ENCODE measurements around the gene PDZD8. TPM values are rescaled to one million over a fixed set of nuclear protein-coding genes. Genes with fewer than 3 reads are reported as not detected.

The PDZD8 gene
- total and polyA plus RNA-seq, 2 experiments from 2014 or later = 14.4 to 20.1 TPM

DNA sequence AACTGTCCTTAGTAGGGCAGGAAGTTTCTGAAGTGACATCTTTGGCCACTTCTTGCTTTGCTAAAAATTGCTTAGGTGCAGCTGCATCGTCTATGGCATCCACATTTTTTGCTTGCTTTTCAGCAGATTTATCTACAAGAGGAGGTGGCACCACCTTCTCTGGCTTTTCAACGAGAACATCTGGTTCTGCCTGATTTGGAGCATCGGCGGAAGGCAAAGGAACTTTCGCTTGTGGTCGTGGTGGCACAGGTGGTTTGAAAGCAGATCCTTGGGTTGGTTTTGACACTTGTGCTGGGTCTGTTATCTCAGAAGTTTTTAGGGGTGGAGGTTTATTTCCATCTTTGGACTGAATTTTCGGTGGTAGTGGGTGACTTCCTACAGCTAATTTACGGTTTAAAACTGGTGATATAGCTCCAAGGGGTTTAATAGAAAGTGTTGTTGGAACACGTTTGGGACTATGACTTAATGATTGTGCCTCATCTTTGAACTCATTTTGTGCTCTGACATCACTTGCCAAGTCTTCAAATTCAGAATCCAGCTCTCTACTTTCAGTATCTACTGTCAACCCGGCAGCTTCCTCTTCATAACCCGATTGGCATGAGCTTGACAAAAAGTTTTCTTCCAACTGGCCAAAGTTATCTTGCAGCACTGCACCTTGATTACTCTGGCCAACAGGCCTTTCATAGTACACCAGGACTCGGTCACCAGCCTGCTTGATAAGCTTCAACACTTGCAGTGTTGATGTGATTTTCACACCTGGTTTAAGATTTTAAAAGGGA lies 90.3 kb downstream of the PDZD8 start:
- H3K27ac ChIP-seq = no peak overlapping the region
- no peaks in the 10 kb centered on the region for H3K9me3 ChIP-seq (ENCODE audit: low read depth)
- no peak overlapping the region for H3K9ac ChIP-seq
- no peaks in the 10 kb centered on the region for H3K27me3 ChIP-seq (replicated peaks; ENCODE audit: insufficient read depth)
- no peak for DNase-seq
- no peak overlapping the region for H2AFZ ChIP-seq
- 97 to 98% methylated on average over 12 of the region's 12 CpGs for WGBS, 2 experiments (ENCODE audit: low coverage in 1 of 2, low lambda C conversion rate in 2 of 2, missing lambda C conversion rate in 2 of 2)
- H3K4me2 ChIP-seq (ENCODE audit: unreplicated experiment) = no peak overlapping the region
- H3F3A ChIP-seq (ENCODE audit: insufficient read depth) = 0 out of 2 replicates have a peak, but pooled peaks cover 4% of the 10 kb centered on the region
- H3K79me2 ChIP-seq (ENCODE audit: insufficient read depth) = no peaks in the 10 kb centered on the region; the same call in 1 of the 2 replicates
- no peak overlapping the region for H3K4me3 ChIP-seq
- no peaks in the 10 kb centered on the region for H3K9me2 ChIP-seq (ENCODE audit: insufficient read depth)
- no peaks in the 10 kb centered on the region for H3K4me1 ChIP-seq (ENCODE audit: insufficient read depth)
- no peak for TF ChIP-seq EZH2phosphoT487 (IDR thresholded peaks at IDR 0.05; ENCODE audit: insufficient read depth, low read depth)
- TF ChIP-seq EZH2 (IDR thresholded peaks at IDR 0.05; ENCODE audit: insufficient read depth, poor library complexity, severe bottlenecking) = no peak
- peaks cover 7% of the 10 kb centered on the region; the same call in 1 of the 2 replicates for H4K20me1 ChIP-seq (ENCODE audit: insufficient read depth)
- peaks cover 32% of the 10 kb centered on the region for H3K36me3 ChIP-seq (ENCODE audit: low read depth)
- in situ Hi-C loops (cut with MboI) = no loop called here

- TF ChIP-seq EZH2phosphoT487 (IDR thresholded peaks at IDR 0.05; ENCODE audit: insufficient read depth, low read depth) = no peak
- TF ChIP-seq EZH2 (IDR thresholded peaks at IDR 0.05; ENCODE audit: insufficient read depth, poor library complexity, severe bottlenecking) = no peak
- no peak overlapping the region for H3K4me2 ChIP-seq (ENCODE audit: unreplicated experiment)
- in situ Hi-C loops (cut with MboI) = no loop called here
- peaks cover 3% of the 10 kb centered on the region; the same call in 1 of the 2 replicates for H4K20me1 ChIP-seq (ENCODE audit: insufficient read depth)
- DNase-seq = no peak
- H3K9me2 ChIP-seq (ENCODE audit: insufficient read depth) = no peaks in the 10 kb centered on the region; the same call in 1 of the 2 replicates
- no peaks in the 10 kb centered on the region for H3K27me3 ChIP-seq (replicated peaks; ENCODE audit: insufficient read depth)
- H3K9ac ChIP-seq = no peak overlapping the region
- WGBS, 2 experiments (ENCODE audit: low coverage in 1 of 2, low lambda C conversion rate in 2 of 2, missing lambda C conversion rate in 2 of 2) = 93 to 98% methylated on average over 2 of the region's 2 CpGs
- no peaks in the 10 kb centered on the region for H3F3A ChIP-seq (ENCODE audit: insufficient read depth)
- H3K36me3 ChIP-seq (ENCODE audit: low read depth) = no peaks in the 10 kb centered on the region; the same call in 1 of the 2 replicates
- no peaks in the 10 kb centered on the region for H3K9me3 ChIP-seq (ENCODE audit: low read depth)
- no peaks in the 10 kb centered on the region for H3K4me1 ChIP-seq (ENCODE audit: insufficient read depth)
- H2AFZ ChIP-seq = no peak overlapping the region
- no peak overlapping the region for H3K4me3 ChIP-seq
- no peak overlapping the region for H3K27ac ChIP-seq
- no peaks in the 10 kb centered on the region for H3K79me2 ChIP-seq (ENCODE audit: insufficient read depth)
Observed at GRCh38 chr10:117277675-117278074, 97.6 kb downstream of the PDZD8 start.

DNA sequence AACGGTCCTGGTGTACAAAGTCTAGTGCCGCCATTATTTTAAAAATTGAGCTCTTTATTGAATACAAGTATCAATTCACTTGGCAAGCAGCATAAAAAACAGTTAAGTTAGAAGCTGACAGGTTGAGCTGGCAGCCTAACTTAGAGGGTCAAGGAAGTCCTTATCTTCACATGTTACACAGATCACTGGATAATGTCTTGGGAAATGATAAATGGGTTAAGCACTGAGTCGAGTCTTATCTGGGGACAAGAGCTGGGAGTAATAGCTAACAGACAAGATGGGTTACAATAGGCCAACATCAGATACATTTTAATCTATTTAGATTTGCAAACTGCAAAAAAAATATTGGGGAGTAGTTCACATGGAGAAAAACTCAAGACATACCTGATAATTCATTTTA lies 100.1 kb downstream of the PDZD8 start:
- Histone ChIP-seq H3K27me3 (replicated peaks; ENCODE audit: insufficient read depth) (no peaks in the 10 kb centered on the region), H3K79me2 (ENCODE audit: insufficient read depth) (no peaks in the 10 kb centered on the region), H4K20me1 (ENCODE audit: insufficient read depth) (no peaks in the 10 kb centered on the region; the same call in 1 of the 2 replicates), H3K27ac (no peak overlapping the region), H3K4me2 (ENCODE audit: unreplicated experiment) (no peak overlapping the region), H3K36me3 (ENCODE audit: low read depth) (no peaks in the 10 kb centered on the region), H3K4me3 (no peak overlapping the region), H3K9ac (no peak overlapping the region), H2AFZ (no peak overlapping the region), H3F3A (ENCODE audit: insufficient read depth) (no peaks in the 10 kb centered on the region), H3K4me1 (ENCODE audit: insufficient read depth) (peaks cover 7% of the 10 kb centered on the region; the same call in 1 of the 2 replicates), H3K9me2 (ENCODE audit: insufficient read depth) (no peaks in the 10 kb centered on the region; the same call in 1 of the 2 replicates), H3K9me3 (ENCODE audit: low read depth) (no peaks in the 10 kb centered on the region)
- DNase-seq = no peak
- in situ Hi-C loops (cut with MboI) = no loop called here
- TF ChIP-seq EZH2 (IDR thresholded peaks at IDR 0.05; ENCODE audit: insufficient read depth, poor library complexity, severe bottlenecking) = no peak
- TF ChIP-seq EZH2phosphoT487 (IDR thresholded peaks at IDR 0.05; ENCODE audit: insufficient read depth, low read depth) = no peak
- 63 to 76% methylated on average over 3 of the region's 3 CpGs for WGBS, 2 experiments (ENCODE audit: low coverage in 1 of 2, low lambda C conversion rate in 2 of 2, missing lambda C conversion rate in 2 of 2)

GRCh38 chr10:117274509-117274908 lies 100.7 kb downstream of the PDZD8 start:
- Histone ChIP-seq H3K36me3 (ENCODE audit: low read depth) (no peaks in the 10 kb centered on the region), H4K20me1 (ENCODE audit: insufficient read depth) (no peaks in the 10 kb centered on the region), H3K9me2 (ENCODE audit: insufficient read depth) (no peaks in the 10 kb centered on the region; the same call in 1 of the 2 replicates), H3K4me3 (no peak overlapping the region), H3F3A (ENCODE audit: insufficient read depth) (no peaks in the 10 kb centered on the region), H3K4me1 (ENCODE audit: insufficient read depth) (peaks cover 7% of the 10 kb centered on the region; the same call in 1 of the 2 replicates), H3K79me2 (ENCODE audit: insufficient read depth) (no peaks in the 10 kb centered on the region), H3K9me3 (ENCODE audit: low read depth) (no peaks in the 10 kb centered on the region), H3K9ac (no peak overlapping the region), H3K27me3 (replicated peaks; ENCODE audit: insufficient read depth) (no peaks in the 10 kb centered on the region), H3K27ac (no peak overlapping the region), H2AFZ (no peak overlapping the region), H3K4me2 (ENCODE audit: unreplicated experiment) (no peak overlapping the region)
- in situ Hi-C loops (cut with MboI) = no loop called here
- no peak for TF ChIP-seq EZH2 (IDR thresholded peaks at IDR 0.05; ENCODE audit: insufficient read depth, poor library complexity, severe bottlenecking)
- no peak for TF ChIP-seq EZH2phosphoT487 (IDR thresholded peaks at IDR 0.05; ENCODE audit: insufficient read depth, low read depth)
- 93 to 94% methylated on average over 5 of the region's 5 CpGs for WGBS, 2 experiments (ENCODE audit: low coverage in 1 of 2, low lambda C conversion rate in 2 of 2, missing lambda C conversion rate in 2 of 2)
- no peak for DNase-seq

Measured in GM23248 (cell line).